Duodenal mucosa (tissue), 2 donors: Measurements from ENCODE around the gene CHKB.

Experiments used
- H3K27ac ChIP-seq: one replicate; pipeline ENCODE4 v1.7.0; 2013; ENCODE audit warnings: low read depth, low read length
- H3K27me3 ChIP-seq, 2 donors: one replicate each; pipeline ENCODE4 v1.7.0; 2013; ENCODE audit warnings: low read length in 2 of 2, control low read depth in 1 of 2; ENCODE audit not compliant: insufficient read depth in 2 of 2, control insufficient read depth in 1 of 2
- H3K36me3 ChIP-seq, 2 donors: one replicate each; pipeline ENCODE4 v1.7.0; 2013; ENCODE audit warnings: low read length in 2 of 2, control low read depth in 1 of 2; ENCODE audit not compliant: insufficient read depth in 2 of 2, control insufficient read depth in 1 of 2
- H3K4me1 ChIP-seq, 2 donors: one replicate each; pipeline ENCODE4 v1.7.0; 2013; ENCODE audit warnings: low read length in 2 of 2, control low read depth in 1 of 2; ENCODE audit not compliant: insufficient read depth in 2 of 2, control insufficient read depth in 1 of 2
- H3K4me3 ChIP-seq, 2 donors: one replicate each; pipeline ENCODE4 v1.7.0; 2013; ENCODE audit warnings: low read length in 2 of 2, low read depth in 1 of 2
- H3K9ac ChIP-seq, 2 donors: one replicate each; pipeline ENCODE4 v1.7.0; 2013; ENCODE audit warnings: low read length in 2 of 2, low read depth in 1 of 2
- H3K9me3 ChIP-seq, 2 donors: one replicate each; pipeline ENCODE4 v1.7.0; 2013; ENCODE audit warnings: low read length in 2 of 2, control low read depth in 1 of 2; ENCODE audit not compliant: control insufficient read depth in 1 of 2

The CHKB gene

GRCh38 chr22:50548921-50549790, 33.5 kb downstream of the CHKB start:
- H3K9ac ChIP-seq, result peak overlapping the region; percentile 10 to 38
- H3K36me3 ChIP-seq, result no peaks in the 10 kb centered on the region
- H3K4me1 ChIP-seq, result peaks cover 15 to 20% of the 10 kb centered on the region in 2 donors
- H3K27me3 ChIP-seq, result peaks cover 0 to 6% of the 10 kb centered on the region in 2 donors
- no peaks in the 10 kb centered on the region for H3K9me3 ChIP-seq
- peak overlapping the region; percentile 29 to 58 for H3K4me3 ChIP-seq
- no peak overlapping the region for H3K27ac ChIP-seq

DNA sequence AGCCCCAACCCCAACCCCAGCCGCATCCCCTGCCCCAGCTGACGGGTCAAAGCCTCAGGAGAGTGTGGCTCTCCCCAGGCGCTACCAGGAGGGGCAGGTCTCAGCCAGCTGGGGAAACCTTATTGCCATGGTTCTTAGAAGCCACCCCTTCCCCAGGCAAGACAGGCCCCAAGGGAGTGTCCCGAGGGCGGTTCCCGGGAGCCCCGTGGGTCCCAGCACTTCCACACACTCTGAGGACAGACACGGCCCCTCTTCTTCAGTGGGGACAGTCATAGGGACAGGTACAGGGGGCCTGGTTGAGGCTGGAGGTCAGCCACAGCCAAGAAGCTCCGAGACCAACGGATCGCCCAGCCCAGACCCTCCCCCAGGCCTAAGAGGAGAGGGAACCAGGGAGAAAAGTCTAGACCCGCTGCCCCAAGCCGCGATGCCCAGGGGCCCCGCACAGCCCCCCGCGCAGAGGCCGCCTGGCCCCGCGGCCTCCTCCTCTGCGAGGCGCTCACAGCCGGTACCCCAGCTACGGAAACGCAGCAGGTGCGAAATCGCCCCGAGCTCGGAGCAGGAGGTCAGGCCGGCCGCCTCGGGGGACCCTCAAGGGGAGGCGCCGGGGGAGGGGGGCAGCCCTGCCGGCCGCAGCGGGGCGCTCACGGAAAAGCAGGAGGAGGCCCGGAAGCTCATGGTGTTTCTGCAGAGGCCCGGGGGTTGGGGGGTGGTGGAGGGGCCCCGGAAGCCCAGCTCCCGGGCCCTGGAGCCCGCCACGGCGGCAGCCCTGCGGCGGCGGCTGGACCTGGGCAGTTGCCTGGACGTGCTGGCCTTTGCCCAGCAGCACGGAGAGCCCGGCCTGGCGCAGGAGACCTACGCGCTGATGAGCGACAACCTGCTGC, 34.4 kb downstream of the CHKB start:
- peak overlapping the region; percentile 10 to 38 for H3K9ac ChIP-seq
- peak overlapping the region; percentile 29 to 58 for H3K4me3 ChIP-seq
- H3K27ac ChIP-seq, result no peak overlapping the region

GRCh38 chr22:50547263-50547985, 35.2 kb downstream of the CHKB start:
- H3K4me1 ChIP-seq, result peaks cover 15 to 24% of the 10 kb centered on the region in 2 donors
- H3K36me3 ChIP-seq, result no peaks in the 10 kb centered on the region
- no peak overlapping the region for H3K27ac ChIP-seq
- no peak overlapping the region for H3K9ac ChIP-seq
- H3K9me3 ChIP-seq, result no peaks in the 10 kb centered on the region
- H3K4me3 ChIP-seq, result no peak overlapping the region
- peaks cover 0 to 6% of the 10 kb centered on the region in 2 donors for H3K27me3 ChIP-seq

More for the DNA sequence above, 34.4 kb downstream of the CHKB start:
- H3K4me1 ChIP-seq, result peaks cover 15 to 24% of the 10 kb centered on the region in 2 donors
- H3K36me3 ChIP-seq, result no peaks in the 10 kb centered on the region
- H3K27me3 ChIP-seq, result peaks cover 0 to 6% of the 10 kb centered on the region in 2 donors
- no peaks in the 10 kb centered on the region for H3K9me3 ChIP-seq

- peaks cover 19 to 24% of the 10 kb centered on the region in 2 donors for H3K4me1 ChIP-seq
- no peaks in the 10 kb centered on the region for H3K36me3 ChIP-seq
- H3K9ac ChIP-seq, result no peak overlapping the region
- no peaks in the 10 kb centered on the region for H3K9me3 ChIP-seq
- no peak overlapping the region for H3K4me3 ChIP-seq
- peaks cover 0 to 6% of the 10 kb centered on the region in 2 donors for H3K27me3 ChIP-seq
- no peak overlapping the region for H3K27ac ChIP-seq
Observed at GRCh38 chr22:50546326-50547262, 36.1 kb downstream of the CHKB start.

- peak within 1 kb of the TSS; percentile 39 for H3K27ac ChIP-seq
Observed at GRCh38 chr22:50545522-50546325, 36.9 kb downstream of the CHKB start, which contains the start of gene KLHDC7B. KLHDC7B (plus strand) TSS chr22:50545899; CDS start chr22:50546244, 345 bp downstream.

DNA sequence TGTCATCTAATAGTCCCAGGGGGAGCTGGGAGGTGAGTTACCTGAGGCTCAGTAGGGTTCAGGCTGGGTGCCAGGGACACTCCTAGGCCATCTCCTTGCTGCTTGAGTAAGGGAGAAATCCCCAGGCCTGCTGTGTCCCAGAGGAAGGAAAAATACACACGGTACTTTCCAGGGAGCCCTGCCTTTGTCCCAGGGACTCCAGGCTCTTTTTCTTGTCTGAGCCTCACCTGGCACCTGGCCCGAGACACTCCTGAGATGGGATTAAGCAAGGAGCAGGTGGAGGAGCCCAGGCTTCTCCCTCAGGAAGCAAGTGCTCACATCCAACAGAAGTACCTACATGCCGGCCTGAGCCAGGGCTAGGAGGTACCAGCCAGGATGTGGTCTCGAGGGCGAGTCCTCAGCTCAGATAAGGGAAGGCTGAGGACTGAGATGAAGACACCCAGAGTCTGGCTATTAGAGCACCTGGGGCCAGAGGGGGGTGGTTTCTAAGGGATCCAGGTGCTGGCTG, 37.8 kb downstream of the CHKB start:
- no peaks in the 10 kb centered on the region for H3K36me3 ChIP-seq
- peak overlapping the region; percentile 12 to 44 for H3K9ac ChIP-seq
- H3K27me3 ChIP-seq, result peaks cover 0 to 6% of the 10 kb centered on the region in 2 donors
- peak overlapping the region; percentile 39 for H3K27ac ChIP-seq
- peaks cover 27 to 29% of the 10 kb centered on the region in 2 donors for H3K4me1 ChIP-seq
- H3K9me3 ChIP-seq, result no peaks in the 10 kb centered on the region
- H3K4me3 ChIP-seq, result peak overlapping the region; percentile 12 to 40

More at GRCh38 chr22:50545522-50546325, 36.9 kb downstream of the CHKB start, which contains the start of gene KLHDC7B:
- Histone ChIP-seq H3K36me3 (no peaks in the 10 kb centered on the region), H3K4me1 (peaks cover 23 to 24% of the 10 kb centered on the region in 2 donors), H3K9ac (peak within 1 kb of the TSS; percentile 12 to 44), H3K4me3 (peak within 1 kb of the TSS in 1 of 2 donors; percentile 12), H3K9me3 (no peaks in the 10 kb centered on the region), H3K27me3 (peaks cover 0 to 6% of the 10 kb centered on the region in 2 donors)

- Histone ChIP-seq H3K36me3 (no peaks in the 10 kb centered on the region), H3K4me3 (peak overlapping the region; percentile 12 to 40), H3K4me1 (peaks cover 29 to 32% of the 10 kb centered on the region in 2 donors), H3K9me3 (no peaks in the 10 kb centered on the region), H3K27me3 (peaks cover 0 to 5% of the 10 kb centered on the region in 2 donors), H3K27ac (peak overlapping the region; percentile 66), H3K9ac (peak overlapping the region; percentile 12 to 44)
Observed at GRCh38 chr22:50544078-50544745, 38.4 kb downstream of the CHKB start.

DNA sequence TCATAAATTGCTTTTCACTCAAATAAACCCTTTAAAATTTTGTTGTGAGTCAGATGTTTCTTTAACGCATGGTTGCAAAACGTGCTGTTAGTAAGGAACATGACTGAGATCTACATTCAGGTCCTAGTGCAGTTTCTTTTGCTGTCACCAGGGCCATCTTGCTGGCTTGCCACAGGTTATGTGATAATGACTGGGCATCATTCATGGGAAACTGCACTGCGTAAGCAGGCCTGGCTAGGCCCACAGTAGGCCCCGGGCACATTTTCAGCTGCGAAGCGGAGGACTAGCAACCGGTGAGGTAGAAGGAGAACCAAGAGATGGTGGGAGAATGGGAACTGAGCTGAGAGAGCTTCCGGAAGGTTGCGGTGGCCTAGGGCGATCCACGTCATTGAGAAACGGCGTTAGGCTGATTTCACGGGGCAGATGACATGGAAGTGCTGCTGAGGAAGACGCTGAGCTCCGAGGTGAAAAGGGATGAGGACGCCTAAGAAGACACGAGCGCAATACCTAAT, 40.2 kb downstream of the CHKB start:
- H3K4me1 ChIP-seq, result peaks cover 32 to 42% of the 10 kb centered on the region in 2 donors
- H3K27ac ChIP-seq, result peak overlapping the region; percentile 13

More for the DNA sequence above, 40.2 kb downstream of the CHKB start:
- peaks cover 0 to under 1% of the 10 kb centered on the region in 2 donors for H3K27me3 ChIP-seq
- no peaks in the 10 kb centered on the region for H3K36me3 ChIP-seq
- no peak overlapping the region for H3K4me3 ChIP-seq
- no peaks in the 10 kb centered on the region for H3K9me3 ChIP-seq
- H3K9ac ChIP-seq, result no peak overlapping the region
